ENCODE data around the gene LMO7.

GRCh38 chr13:75760131-75761021 lies 124.2 kb downstream of the LMO7 start:
- TF ChIP-seq CTCF (IDR thresholded peaks at IDR 0.05 in 8 of 11, conservative IDR thresholded peaks at IDR 0.05 in 3 of 11) (peak in 1 of 11 experiments; percentile 12), POLR2A (IDR thresholded peaks at IDR 0.05) (no peak), POLR2AphosphoS5 (IDR thresholded peaks at IDR 0.05) (no peak)

All from spleen (tissue), 7 donors.